ENCODE data around the gene RSPH10B2. TPM values are rescaled to one million over a fixed set of nuclear protein-coding genes. Genes with fewer than 3 reads are reported as not detected.
A peak's percentile ranks its signal among the peaks of the same experiment; 100 is the strongest.
"Not testable (repeated sequence)": the region's sequence is repeated elsewhere in the genome, so short reads cannot be mapped to it uniquely, and the experiment has no call there.

The RSPH10B2 gene
- total and polyA plus RNA-seq, 2 experiments from 2014 or later, result 0.29 to 1.1 TPM

DNA sequence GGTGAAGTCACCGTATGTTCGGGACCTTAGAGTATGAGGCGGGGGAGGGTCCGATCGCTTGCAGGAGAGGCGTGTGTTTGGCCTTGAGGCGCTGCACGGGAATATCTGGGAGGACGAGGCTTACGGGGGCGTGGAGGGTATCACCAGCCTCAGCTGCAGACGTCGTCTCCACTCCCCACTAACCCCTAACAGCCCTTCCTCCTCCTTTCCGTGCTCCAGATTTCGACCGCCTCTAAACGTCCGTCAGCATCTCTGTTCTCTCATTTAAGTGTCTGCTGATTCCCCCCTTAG lies 23.6 kb upstream of the RSPH10B2 start:
- peaks cover 5% of the 10 kb centered on the region; the same call in 1 of the 2 replicates for H4K20me1 ChIP-seq (replicated peaks; ENCODE audit: insufficient read depth)
- peak overlapping the region; percentile 74 for H3K4me3 ChIP-seq
- DNase-seq (ENCODE audit: low spot score), result peak; percentile 50
- peaks cover 14% of the 10 kb centered on the region for H3K27me3 Mint-ChIP-seq (ENCODE audit: insufficient read depth, low read depth, poor library complexity)
- ATAC-seq, result no peak
- peaks cover 32% of the 10 kb centered on the region for H3K36me3 Mint-ChIP-seq (ENCODE audit: low read depth)
- H3K27ac Mint-ChIP-seq, result no peak overlapping the region; the same call in 1 of the 2 replicates
- H3K4me1 ChIP-seq (ENCODE audit: insufficient read depth), result peaks cover 5% of the 10 kb centered on the region; the same call in 1 of the 2 replicates
- no peaks in the 10 kb centered on the region for H3K9me3 Mint-ChIP-seq
- peaks cover 22% of the 10 kb centered on the region for H3K79me2 ChIP-seq (replicated peaks; ENCODE audit: insufficient read depth)
- no peak for TF ChIP-seq CREB1 (CRISPR knock-in tag; IDR thresholded peaks at IDR 0.05; ENCODE audit: low read depth)
- TF ChIP-seq, protein P1, sequence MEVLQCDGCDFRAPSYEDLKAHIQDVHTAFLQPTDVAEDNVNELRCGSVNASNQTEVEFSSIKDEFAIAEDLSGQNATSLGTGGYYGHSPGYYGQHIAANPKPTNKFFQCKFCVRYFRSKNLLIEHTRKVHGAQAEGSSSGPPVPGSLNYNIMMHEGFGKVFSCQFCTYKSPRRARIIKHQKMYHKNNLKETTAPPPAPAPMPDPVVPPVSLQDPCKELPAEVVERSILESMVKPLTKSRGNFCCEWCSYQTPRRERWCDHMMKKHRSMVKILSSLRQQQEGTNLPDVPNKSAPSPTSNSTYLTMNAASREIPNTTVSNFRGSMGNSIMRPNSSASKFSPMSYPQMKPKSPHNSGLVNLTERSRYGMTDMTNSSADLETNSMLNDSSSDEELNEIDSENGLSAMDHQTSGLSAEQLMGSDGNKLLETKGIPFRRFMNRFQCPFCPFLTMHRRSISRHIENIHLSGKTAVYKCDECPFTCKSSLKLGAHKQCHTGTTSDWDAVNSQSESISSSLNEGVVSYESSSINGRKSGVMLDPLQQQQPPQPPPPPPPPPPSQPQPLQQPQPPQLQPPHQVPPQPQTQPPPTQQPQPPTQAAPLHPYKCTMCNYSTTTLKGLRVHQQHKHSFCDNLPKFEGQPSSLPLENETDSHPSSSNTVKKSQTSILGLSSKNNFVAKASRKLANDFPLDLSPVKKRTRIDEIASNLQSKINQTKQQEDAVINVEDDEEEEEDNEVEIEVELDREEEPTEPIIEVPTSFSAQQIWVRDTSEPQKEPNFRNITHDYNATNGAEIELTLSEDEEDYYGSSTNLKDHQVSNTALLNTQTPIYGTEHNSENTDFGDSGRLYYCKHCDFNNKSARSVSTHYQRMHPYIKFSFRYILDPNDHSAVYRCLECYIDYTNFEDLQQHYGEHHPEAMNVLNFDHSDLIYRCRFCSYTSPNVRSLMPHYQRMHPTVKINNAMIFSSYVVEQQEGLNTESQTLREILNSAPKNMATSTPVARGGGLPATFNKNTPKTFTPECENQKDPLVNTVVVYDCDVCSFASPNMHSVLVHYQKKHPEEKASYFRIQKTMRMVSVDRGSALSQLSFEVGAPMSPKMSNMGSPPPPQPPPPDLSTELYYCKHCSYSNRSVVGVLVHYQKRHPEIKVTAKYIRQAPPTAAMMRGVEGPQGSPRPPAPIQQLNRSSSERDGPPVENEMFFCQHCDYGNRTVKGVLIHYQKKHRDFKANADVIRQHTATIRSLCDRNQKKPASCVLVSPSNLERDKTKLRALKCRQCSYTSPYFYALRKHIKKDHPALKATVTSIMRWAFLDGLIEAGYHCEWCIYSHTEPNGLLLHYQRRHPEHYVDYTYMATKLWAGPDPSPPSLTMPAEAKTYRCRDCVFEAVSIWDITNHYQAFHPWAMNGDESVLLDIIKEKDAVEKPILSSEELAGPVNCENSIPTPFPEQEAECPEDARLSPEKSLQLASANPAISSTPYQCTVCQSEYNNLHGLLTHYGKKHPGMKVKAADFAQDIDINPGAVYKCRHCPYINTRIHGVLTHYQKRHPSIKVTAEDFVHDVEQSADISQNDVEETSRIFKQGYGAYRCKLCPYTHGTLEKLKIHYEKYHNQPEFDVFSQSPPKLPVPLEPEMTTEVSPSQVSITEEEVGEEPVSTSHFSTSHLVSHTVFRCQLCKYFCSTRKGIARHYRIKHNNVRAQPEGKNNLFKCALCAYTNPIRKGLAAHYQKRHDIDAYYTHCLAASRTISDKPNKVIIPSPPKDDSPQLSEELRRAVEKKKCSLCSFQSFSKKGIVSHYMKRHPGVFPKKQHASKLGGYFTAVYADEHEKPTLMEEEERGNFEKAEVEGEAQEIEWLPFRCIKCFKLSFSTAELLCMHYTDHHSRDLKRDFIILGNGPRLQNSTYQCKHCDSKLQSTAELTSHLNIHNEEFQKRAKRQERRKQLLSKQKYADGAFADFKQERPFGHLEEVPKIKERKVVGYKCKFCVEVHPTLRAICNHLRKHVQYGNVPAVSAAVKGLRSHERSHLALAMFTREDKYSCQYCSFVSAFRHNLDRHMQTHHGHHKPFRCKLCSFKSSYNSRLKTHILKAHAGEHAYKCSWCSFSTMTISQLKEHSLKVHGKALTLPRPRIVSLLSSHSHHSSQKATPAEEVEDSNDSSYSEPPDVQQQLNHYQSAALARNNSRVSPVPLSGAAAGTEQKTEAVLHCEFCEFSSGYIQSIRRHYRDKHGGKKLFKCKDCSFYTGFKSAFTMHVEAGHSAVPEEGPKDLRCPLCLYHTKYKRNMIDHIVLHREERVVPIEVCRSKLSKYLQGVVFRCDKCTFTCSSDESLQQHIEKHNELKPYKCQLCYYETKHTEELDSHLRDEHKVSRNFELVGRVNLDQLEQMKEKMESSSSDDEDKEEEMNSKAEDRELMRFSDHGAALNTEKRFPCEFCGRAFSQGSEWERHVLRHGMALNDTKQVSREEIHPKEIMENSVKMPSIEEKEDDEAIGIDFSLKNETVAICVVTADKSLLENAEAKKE (CRISPR knock-in tag; IDR thresholded peaks at IDR 0.05), result no peak
- no peak for TF ChIP-seq NANOG (IDR thresholded peaks at IDR 0.05; ENCODE audit: borderline replicate concordance)
- TF ChIP-seq, protein P2, sequence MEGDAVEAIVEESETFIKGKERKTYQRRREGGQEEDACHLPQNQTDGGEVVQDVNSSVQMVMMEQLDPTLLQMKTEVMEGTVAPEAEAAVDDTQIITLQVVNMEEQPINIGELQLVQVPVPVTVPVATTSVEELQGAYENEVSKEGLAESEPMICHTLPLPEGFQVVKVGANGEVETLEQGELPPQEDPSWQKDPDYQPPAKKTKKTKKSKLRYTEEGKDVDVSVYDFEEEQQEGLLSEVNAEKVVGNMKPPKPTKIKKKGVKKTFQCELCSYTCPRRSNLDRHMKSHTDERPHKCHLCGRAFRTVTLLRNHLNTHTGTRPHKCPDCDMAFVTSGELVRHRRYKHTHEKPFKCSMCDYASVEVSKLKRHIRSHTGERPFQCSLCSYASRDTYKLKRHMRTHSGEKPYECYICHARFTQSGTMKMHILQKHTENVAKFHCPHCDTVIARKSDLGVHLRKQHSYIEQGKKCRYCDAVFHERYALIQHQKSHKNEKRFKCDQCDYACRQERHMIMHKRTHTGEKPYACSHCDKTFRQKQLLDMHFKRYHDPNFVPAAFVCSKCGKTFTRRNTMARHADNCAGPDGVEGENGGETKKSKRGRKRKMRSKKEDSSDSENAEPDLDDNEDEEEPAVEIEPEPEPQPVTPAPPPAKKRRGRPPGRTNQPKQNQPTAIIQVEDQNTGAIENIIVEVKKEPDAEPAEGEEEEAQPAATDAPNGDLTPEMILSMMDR (conservative IDR thresholded peaks at IDR 0.05; ENCODE audit: low read depth in 2 of 2), result no peak
- TF ChIP-seq ZNF114 (CRISPR knock-in tag; IDR thresholded peaks at IDR 0.05), result no peak
- no peak for TF ChIP-seq EZH2 (IDR thresholded peaks at IDR 0.05; ENCODE audit: low read depth, unreplicated experiment)
- TF ChIP-seq ZNF331 (CRISPR knock-in tag; IDR thresholded peaks at IDR 0.05; ENCODE audit: low read depth), result no peak
- no peak for TF ChIP-seq STAT1 (IDR thresholded peaks at IDR 0.05; ENCODE audit: unreplicated experiment)
- TF ChIP-seq, protein P3, sequence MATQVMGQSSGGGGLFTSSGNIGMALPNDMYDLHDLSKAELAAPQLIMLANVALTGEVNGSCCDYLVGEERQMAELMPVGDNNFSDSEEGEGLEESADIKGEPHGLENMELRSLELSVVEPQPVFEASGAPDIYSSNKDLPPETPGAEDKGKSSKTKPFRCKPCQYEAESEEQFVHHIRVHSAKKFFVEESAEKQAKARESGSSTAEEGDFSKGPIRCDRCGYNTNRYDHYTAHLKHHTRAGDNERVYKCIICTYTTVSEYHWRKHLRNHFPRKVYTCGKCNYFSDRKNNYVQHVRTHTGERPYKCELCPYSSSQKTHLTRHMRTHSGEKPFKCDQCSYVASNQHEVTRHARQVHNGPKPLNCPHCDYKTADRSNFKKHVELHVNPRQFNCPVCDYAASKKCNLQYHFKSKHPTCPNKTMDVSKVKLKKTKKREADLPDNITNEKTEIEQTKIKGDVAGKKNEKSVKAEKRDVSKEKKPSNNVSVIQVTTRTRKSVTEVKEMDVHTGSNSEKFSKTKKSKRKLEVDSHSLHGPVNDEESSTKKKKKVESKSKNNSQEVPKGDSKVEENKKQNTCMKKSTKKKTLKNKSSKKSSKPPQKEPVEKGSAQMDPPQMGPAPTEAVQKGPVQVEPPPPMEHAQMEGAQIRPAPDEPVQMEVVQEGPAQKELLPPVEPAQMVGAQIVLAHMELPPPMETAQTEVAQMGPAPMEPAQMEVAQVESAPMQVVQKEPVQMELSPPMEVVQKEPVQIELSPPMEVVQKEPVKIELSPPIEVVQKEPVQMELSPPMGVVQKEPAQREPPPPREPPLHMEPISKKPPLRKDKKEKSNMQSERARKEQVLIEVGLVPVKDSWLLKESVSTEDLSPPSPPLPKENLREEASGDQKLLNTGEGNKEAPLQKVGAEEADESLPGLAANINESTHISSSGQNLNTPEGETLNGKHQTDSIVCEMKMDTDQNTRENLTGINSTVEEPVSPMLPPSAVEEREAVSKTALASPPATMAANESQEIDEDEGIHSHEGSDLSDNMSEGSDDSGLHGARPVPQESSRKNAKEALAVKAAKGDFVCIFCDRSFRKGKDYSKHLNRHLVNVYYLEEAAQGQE (IDR thresholded peaks at IDR 0.05; ENCODE audit: unreplicated experiment), result no peak
- no peak overlapping the region for H2AFZ ChIP-seq
- peak overlapping the region; percentile 85 for H3K4me2 ChIP-seq
- no peaks in the 10 kb centered on the region for H3F3A ChIP-seq (replicated peaks; ENCODE audit: low read depth)
- no peak overlapping the region for H3K27ac ChIP-seq (ENCODE audit: low read depth)
- peaks cover 2% of the 10 kb centered on the region; the same call in 2 of the 3 replicates for H3K4me1 Mint-ChIP-seq
- H3K36me3 ChIP-seq (ENCODE audit: insufficient read depth), result peaks cover 6% of the 10 kb centered on the region
- peak overlapping the region; percentile 93 for H3K4me3 Mint-ChIP-seq
- H3K27me3 ChIP-seq (ENCODE audit: insufficient read depth), result no peaks in the 10 kb centered on the region
- no peaks in the 10 kb centered on the region for H3K9me2 ChIP-seq (ENCODE audit: insufficient read depth)

DNA sequence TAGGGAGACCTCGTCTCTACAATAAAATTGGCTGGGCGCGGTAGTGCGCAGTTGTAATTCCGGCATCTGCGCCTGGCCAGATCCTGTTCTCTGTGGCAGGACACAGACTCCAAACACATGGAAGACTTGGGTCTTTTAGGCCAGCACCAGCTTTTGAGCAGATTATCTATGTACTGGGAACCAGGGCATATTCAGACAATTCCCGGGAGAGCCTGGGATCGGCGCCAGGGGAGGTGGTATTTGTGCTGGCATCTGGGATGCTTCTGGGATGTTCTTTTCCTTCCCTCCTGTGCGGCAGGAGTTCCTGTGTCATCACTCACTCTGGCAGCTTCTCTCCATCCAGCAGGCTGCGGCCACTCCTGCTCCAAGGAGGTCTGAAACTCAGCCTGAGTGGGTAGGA lies 15.5 kb upstream of the RSPH10B2 start:
- not testable (repeated sequence) for H3K4me3 Mint-ChIP-seq; H3K9me2 ChIP-seq (ENCODE audit: insufficient read depth); H3K27ac Mint-ChIP-seq; H3F3A ChIP-seq (replicated peaks; ENCODE audit: low read depth); H3K27me3 Mint-ChIP-seq (ENCODE audit: insufficient read depth, low read depth, poor library complexity); H2AFZ ChIP-seq; H3K9me3 Mint-ChIP-seq; H4K20me1 ChIP-seq (replicated peaks; ENCODE audit: insufficient read depth); H3K4me1 Mint-ChIP-seq; DNase-seq (ENCODE audit: low spot score); H3K4me3 ChIP-seq; H3K27ac ChIP-seq (ENCODE audit: low read depth); H3K79me2 ChIP-seq (replicated peaks; ENCODE audit: insufficient read depth); H3K27me3 ChIP-seq (ENCODE audit: insufficient read depth); H3K4me2 ChIP-seq; ATAC-seq; H3K4me1 ChIP-seq (ENCODE audit: insufficient read depth)
- H3K36me3 Mint-ChIP-seq (ENCODE audit: low read depth), result peaks cover 64% of the 10 kb centered on the region
- H3K36me3 ChIP-seq (ENCODE audit: insufficient read depth), result peaks cover 24% of the 10 kb centered on the region

Data from GM23338 (cell line).